Measurements from ENCODE around the gene MTNR1B.

The MTNR1B gene

DNA sequence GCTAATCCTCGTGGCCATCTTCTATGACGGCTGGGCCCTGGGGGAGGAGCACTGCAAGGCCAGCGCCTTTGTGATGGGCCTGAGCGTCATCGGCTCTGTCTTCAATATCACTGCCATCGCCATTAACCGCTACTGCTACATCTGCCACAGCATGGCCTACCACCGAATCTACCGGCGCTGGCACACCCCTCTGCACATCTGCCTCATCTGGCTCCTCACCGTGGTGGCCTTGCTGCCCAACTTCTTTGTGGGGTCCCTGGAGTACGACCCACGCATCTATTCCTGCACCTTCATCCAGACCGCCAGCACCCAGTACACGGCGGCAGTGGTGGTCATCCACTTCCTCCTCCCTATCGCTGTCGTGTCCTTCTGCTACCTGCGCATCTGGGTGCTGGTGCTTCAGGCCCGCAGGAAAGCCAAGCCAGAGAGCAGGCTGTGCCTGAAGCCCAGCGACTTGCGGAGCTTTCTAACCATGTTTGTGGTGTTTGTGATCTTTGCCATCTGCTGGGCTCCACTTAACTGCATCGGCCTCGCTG lies 12.1 kb downstream of the MTNR1B start:
- DNase-seq (ENCODE audit: low read depth): no peak
- H3K4me3 ChIP-seq (ENCODE audit: low read depth, low read length): no peak overlapping the region
- TF ChIP-seq, protein P1, sequence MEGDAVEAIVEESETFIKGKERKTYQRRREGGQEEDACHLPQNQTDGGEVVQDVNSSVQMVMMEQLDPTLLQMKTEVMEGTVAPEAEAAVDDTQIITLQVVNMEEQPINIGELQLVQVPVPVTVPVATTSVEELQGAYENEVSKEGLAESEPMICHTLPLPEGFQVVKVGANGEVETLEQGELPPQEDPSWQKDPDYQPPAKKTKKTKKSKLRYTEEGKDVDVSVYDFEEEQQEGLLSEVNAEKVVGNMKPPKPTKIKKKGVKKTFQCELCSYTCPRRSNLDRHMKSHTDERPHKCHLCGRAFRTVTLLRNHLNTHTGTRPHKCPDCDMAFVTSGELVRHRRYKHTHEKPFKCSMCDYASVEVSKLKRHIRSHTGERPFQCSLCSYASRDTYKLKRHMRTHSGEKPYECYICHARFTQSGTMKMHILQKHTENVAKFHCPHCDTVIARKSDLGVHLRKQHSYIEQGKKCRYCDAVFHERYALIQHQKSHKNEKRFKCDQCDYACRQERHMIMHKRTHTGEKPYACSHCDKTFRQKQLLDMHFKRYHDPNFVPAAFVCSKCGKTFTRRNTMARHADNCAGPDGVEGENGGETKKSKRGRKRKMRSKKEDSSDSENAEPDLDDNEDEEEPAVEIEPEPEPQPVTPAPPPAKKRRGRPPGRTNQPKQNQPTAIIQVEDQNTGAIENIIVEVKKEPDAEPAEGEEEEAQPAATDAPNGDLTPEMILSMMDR (IDR thresholded peaks at IDR 0.05; ENCODE audit: insufficient read depth, low read depth, low read length, missing control alignments): no peak

DNA sequence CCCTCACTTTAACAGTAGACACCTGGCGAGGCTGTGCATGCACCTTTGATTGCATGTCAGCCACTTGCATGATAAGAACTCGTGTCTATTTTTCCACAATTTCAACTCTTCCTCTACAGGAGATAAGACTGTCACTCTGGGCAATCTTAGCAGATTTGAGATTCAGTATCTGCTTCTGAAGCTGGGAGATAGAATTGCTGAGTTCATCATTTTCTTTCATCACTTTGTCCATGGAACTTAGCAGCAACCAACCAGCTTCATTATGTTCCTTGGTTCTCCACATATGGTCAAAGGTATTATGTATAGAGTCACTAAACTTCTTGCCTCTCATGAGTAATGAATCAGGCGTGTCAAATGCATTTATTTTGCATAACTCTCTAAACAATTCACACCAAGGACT lies 17.1 kb downstream of the MTNR1B start:
- no peak overlapping the region for H3K4me3 ChIP-seq (ENCODE audit: low read depth, low read length)
- DNase-seq (ENCODE audit: low read depth): no peak
- TF ChIP-seq, protein P1 (IDR thresholded peaks at IDR 0.05; ENCODE audit: insufficient read depth, low read depth, low read length, missing control alignments): no peak

DNA sequence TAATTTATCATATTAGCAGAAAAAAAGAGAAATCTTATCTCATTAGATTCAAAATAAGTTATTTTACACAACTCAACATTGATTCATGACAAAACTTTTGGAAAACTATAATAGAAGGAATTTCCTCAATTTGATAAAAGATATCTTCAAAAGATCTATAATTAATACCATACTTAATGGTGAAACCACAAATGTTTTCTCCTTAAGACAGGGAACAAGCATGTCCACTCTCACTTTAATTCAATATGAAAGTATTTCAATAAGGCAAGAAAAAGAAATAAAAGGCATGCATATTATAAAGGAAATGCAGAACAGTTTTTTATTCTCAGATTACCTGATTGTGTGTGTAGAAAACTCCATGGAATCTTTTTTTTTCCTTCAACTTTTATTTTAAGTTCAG lies 23.6 kb downstream of the MTNR1B start:
- no peak overlapping the region for H3K4me3 ChIP-seq (ENCODE audit: low read depth, low read length)
- DNase-seq (ENCODE audit: low read depth): no peak
- TF ChIP-seq, protein P1 (IDR thresholded peaks at IDR 0.05; ENCODE audit: insufficient read depth, low read depth, low read length, missing control alignments): no peak

DNA sequence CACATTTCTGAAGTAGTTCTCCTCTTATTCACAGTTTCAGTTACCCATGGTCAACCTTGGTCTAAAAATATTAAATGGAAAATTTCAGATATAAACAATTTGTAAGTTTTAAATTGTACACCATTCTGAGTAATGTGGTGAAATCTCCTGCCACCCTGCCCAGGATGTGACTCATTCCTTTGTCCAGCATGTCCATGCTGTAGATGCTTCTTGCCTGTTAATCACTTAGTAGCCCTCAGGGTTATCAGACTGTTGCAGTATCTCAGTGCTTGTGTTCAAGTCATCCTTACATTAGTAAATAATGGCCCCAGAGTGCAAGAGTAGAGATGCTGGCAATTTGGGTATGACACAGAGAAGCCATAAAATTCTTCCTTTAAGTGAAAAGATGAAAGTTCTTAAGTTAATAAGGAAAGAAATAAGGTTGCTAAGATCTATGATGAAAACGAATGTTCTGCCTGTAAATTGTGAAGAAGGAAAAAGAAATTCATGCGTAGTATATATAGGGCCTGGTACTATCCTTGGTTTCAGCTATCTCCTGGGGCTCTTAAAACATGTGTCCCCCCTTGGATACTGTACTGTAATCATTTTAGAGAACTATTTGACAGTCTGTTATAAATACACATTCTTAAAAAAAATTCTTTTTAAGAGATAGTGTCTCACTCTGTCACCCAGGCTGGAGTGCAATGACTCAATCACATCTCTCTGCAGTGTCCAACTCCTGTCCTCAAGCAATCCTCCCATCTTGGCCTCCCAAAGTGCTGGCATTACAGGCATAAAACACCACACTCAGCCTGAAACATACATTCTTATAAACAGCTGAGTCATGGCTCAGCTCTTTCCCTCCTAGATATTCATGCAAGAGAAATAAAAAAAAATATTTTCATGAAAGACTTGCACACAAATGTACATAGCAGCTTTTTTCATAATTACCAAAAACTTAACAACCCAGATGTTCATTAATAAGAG lies 31.3 kb downstream of the MTNR1B start:
- DNase-seq (ENCODE audit: low read depth): no peak
- TF ChIP-seq, protein P1 (IDR thresholded peaks at IDR 0.05; ENCODE audit: insufficient read depth, low read depth, low read length, missing control alignments): no peak
- H3K4me3 ChIP-seq (ENCODE audit: low read depth, low read length): no peak overlapping the region

DNA sequence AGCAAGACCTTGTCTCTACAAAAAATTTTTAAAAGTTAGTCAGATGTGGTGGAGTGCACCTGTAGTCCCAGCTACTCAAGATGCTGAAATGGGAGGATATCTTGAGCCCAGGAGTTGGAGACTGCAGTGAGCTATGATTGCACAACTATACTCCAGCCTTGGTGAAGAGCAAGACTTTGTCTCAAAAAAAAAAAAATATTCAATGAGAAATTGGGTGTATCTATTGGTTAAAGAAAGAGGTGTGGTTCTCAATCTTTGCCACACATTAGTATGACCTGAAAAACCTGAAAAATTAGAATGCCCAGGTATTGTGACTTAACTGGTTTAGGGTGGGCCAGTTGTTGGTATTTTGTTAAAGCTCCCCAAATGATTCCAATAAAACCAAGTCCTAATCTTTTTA lies 32.4 kb downstream of the MTNR1B start:
- DNase-seq (ENCODE audit: low read depth): no peak
- no peak overlapping the region for H3K4me3 ChIP-seq (ENCODE audit: low read depth, low read length)
- TF ChIP-seq, protein P1 (IDR thresholded peaks at IDR 0.05; ENCODE audit: insufficient read depth, low read depth, low read length, missing control alignments): no peak

DNA sequence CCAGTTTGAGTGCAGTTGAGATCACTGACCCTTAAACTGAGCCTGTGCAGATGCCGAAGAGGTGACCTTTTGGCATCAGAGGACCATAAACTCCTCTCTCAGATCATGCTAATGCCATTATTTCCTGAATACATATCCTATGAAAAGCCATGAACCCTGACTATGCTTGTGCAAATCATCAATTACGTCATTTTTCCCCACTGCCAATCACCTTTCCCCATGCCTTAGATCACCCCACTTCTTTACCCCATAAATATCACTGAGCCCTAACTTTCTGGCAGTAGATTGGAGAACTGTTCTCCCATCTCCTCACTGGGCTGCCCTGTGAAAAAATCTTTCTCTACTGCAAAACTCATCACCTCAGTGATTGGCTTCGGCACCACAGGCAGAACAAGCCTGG lies 32.9 kb downstream of the MTNR1B start:
- TF ChIP-seq, protein P1 (IDR thresholded peaks at IDR 0.05; ENCODE audit: insufficient read depth, low read depth, low read length, missing control alignments): no peak
- DNase-seq (ENCODE audit: low read depth): no peak
- H3K4me3 ChIP-seq (ENCODE audit: low read depth, low read length): no peak overlapping the region
